Left lung (tissue), 10 donors: Measurements from ENCODE around the gene C1orf226. TPM values are rescaled to one million over a fixed set of nuclear protein-coding genes. Genes with fewer than 3 reads are reported as not detected.

ENCODE experiments used
- ATAC-seq: fragments of 200-7000 bp; cut with Tn5 transposase; one replicate; pipeline ENCODE4 v1.9.1; 2020; ENCODE audit warnings: moderate library complexity
- DNase-seq, 4 donors: peaks; one replicate each; pipeline ENCODE4 v3.0.0-alpha.2; 2013 to 2020
- H3K27ac ChIP-seq, 2 donors: fragments of 200-600 bp; sonication (generic) in 1 of 2; one replicate each; pipeline versions ENCODE4 v1.5.0 to v1.8.0; 2020 to 2021
- H3K27me3 ChIP-seq, 2 donors: fragments of 200-600 bp; sonication (generic) in 1 of 2; one replicate each; pipeline versions ENCODE4 v1.5.0 to v1.8.0; 2020 to 2021
- H3K36me3 ChIP-seq, 2 donors: fragments of 200-600 bp; sonication (generic) in 1 of 2; one replicate each; pipeline versions ENCODE4 v1.5.0 to v1.8.0; 2020 to 2021
- H3K4me1 ChIP-seq, 2 donors: fragments of 200-600 bp; one replicate each; pipeline ENCODE4 v1.8.0; 2021
- H3K4me3 ChIP-seq, 2 donors: fragments of 200-600 bp; sonication (generic) in 1 of 2; one replicate each; pipeline versions ENCODE4 v1.5.0 to v1.8.0; 2020 to 2021; ENCODE audit warnings: mild to moderate bottlenecking in 1 of 2
- H3K9me3 ChIP-seq, 2 donors: fragments of 200-600 bp; sonication (generic) in 1 of 2; one replicate each; pipeline versions ENCODE4 v1.5.0 to v1.8.0; 2020 to 2021
- intact Hi-C, 2 donors: fragments of 100-400 bp; cut with DNase I; formaldehyde crosslinking; loops; one replicate each; pipeline versions ENCODE4 v1.11.2 to v1.14.2; 2022
- polyA plus RNA-seq, 6 donors: library from polyadenylated mRNA; unstranded; fragments of 120-200 nt; gene quantifications; one replicate each; pipeline ENCODE4 v1.2.1, GENCODE V29; 2013; ENCODE audit not compliant: insufficient read length in 6 of 6
- total RNA-seq, 2 donors: library from RNA; stranded (reverse); fragmentation: NEBNext Ultra II Directional; extraction: Animal tissue kit (Norgen Biotek cat#: 25700); gene quantifications; one replicate each; pipeline ENCODE4 v1.2.1, GENCODE V29; 2021
- TF ChIP-seq, protein P1 (sequence below), 2 donors: fragments of 200-600 bp; sonication (generic) in 1 of 2; IDR thresholded peaks; one replicate each; pipeline versions ENCODE4 v1.5.0 to v1.8.0; 2021; ENCODE audit warnings: antibody characterized with exemption in 2 of 2
- donor health status: DM: no; HTN: yes; CAD: no.
- donor health status: DM: no; HTN: no; CAD: no.

Gene C1orf226
- total and polyA plus RNA-seq, 8 donors = 4.0 to 8.5 (median 5.0) TPM

DNA sequence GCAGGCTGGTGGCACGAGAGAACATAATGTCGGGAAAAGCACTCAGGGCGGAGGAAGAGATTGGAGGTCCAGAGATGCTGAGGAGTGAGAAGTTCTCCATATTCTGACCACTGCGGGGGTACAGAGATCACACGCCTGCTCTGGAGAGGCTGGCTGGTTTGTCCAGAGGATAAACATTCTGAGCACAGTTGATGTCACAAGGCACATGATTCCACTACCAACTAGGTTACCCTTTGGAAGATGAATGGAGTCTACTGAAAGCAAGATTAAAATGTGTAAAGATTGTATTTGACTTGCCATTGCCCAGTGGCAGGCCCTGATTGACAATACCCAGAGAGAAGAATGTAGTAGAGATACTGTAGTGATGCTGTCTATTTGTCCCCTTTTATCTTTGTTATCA is 4.8 kb upstream of the C1orf226 start, which contains the start of gene SPATA46:
Gene SPATA46 (minus strand): TSS at position 164 of the 400 bp plus-strand sequence. CDS start 64 bp downstream, at position 100.
- ATAC-seq (no peak), DNase-seq (no peak)
- intact Hi-C loops = no loop called here
- Histone ChIP-seq H3K36me3 (no peaks in the 10 kb centered on the region), H3K27me3 (no peaks in the 10 kb centered on the region), H3K4me1 (no peaks in the 10 kb centered on the region), H3K9me3 (no peaks in the 10 kb centered on the region), H3K4me3 (no peak within 1 kb of the TSS), H3K27ac (no peak within 1 kb of the TSS)
- TF ChIP-seq, protein P1, sequence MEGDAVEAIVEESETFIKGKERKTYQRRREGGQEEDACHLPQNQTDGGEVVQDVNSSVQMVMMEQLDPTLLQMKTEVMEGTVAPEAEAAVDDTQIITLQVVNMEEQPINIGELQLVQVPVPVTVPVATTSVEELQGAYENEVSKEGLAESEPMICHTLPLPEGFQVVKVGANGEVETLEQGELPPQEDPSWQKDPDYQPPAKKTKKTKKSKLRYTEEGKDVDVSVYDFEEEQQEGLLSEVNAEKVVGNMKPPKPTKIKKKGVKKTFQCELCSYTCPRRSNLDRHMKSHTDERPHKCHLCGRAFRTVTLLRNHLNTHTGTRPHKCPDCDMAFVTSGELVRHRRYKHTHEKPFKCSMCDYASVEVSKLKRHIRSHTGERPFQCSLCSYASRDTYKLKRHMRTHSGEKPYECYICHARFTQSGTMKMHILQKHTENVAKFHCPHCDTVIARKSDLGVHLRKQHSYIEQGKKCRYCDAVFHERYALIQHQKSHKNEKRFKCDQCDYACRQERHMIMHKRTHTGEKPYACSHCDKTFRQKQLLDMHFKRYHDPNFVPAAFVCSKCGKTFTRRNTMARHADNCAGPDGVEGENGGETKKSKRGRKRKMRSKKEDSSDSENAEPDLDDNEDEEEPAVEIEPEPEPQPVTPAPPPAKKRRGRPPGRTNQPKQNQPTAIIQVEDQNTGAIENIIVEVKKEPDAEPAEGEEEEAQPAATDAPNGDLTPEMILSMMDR (IDR thresholded peaks at IDR 0.05) = no peak

- ATAC-seq = no peak
- no peaks in the 10 kb centered on the region for H3K9me3 ChIP-seq
These were observed 1.3 kb upstream of the C1orf226 start for GRCh38 chr1:162380061-162380846.

GRCh38 chr1:162381941-162382750 is 618 bp downstream of the C1orf226 start:
- Histone ChIP-seq H3K36me3 (peaks cover 0 to 12% of the 10 kb centered on the region in 2 donors), H3K4me1 (no peaks in the 10 kb centered on the region), H3K9me3 (no peaks in the 10 kb centered on the region), H3K27ac (peak overlapping the region; percentile 53 to 78), H3K27me3 (no peaks in the 10 kb centered on the region), H3K4me3 (no peak overlapping the region)
- DNase-seq (no peak), ATAC-seq (peak; percentile 23)
- intact Hi-C loops = no loop called here
- TF ChIP-seq, protein P1 (IDR thresholded peaks at IDR 0.05) = no peak

More at GRCh38 chr1:162380061-162380846, 1.3 kb upstream of the C1orf226 start:
- H3K36me3 ChIP-seq = peaks cover 0 to 12% of the 10 kb centered on the region in 2 donors
- DNase-seq = no peak
- no peak overlapping the region for H3K4me3 ChIP-seq
- H3K27me3 ChIP-seq = no peaks in the 10 kb centered on the region
- H3K27ac ChIP-seq = no peak overlapping the region
- H3K4me1 ChIP-seq = no peaks in the 10 kb centered on the region
- intact Hi-C loops = no loop called here
- TF ChIP-seq, protein P1 (IDR thresholded peaks at IDR 0.05) = no peak

DNA sequence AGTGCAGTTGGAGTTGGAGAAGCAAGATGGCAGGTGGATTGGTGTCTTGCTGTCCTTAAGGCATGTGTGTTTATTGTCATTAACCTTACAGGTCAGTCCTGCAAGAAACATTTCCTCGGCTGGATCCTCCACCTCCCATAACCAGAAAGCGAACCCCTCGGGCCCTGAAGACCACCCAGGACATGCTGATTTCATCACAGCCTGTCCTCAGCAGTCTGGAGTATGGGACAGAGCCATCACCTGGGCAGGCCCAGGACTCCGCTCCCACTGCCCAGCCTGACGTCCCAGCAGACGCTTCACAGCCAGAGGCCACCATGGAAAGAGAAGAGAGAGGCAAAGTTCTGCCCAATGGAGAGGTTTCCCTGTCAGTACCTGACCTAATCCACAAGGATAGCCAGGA is 1.6 kb downstream of the C1orf226 start:
- TF ChIP-seq, protein P1 (IDR thresholded peaks at IDR 0.05) = no peak
- intact Hi-C loops = no loop called here
- ATAC-seq = no peak
- Histone ChIP-seq H3K36me3 (peaks cover 0 to 12% of the 10 kb centered on the region in 2 donors), H3K4me1 (no peaks in the 10 kb centered on the region), H3K27me3 (no peaks in the 10 kb centered on the region), H3K9me3 (no peaks in the 10 kb centered on the region), H3K4me3 (no peak overlapping the region), H3K27ac (no peak overlapping the region)
- DNase-seq = no peak

DNA sequence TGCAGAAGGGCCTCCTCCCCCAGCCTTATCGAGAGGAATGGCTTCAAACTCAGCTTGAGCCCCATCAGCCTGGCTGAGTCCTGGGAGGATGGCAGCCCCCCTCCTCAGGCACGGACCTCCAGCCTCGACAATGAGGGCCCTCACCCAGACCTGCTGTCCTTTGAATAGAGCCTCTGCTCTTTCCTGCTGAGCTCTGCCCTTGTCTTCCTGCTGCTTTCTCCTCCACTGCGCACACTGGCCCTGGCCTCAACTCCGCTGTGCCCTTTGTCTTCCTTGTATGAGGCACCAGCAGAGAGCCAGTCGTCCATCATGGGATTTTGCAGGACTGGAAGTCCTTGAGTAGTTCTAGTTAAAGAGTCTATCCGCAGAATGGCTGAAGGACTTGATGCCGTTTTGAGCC is 2.0 kb downstream of the C1orf226 start:
- no peak for ATAC-seq
- Histone ChIP-seq H3K4me3 (no peak overlapping the region), H3K27ac (no peak overlapping the region), H3K4me1 (no peaks in the 10 kb centered on the region), H3K9me3 (no peaks in the 10 kb centered on the region), H3K36me3 (peaks cover 0 to 12% of the 10 kb centered on the region in 2 donors), H3K27me3 (no peaks in the 10 kb centered on the region)
- TF ChIP-seq, protein P1 (IDR thresholded peaks at IDR 0.05) = no peak
- no peak for DNase-seq
- intact Hi-C loops = no loop called here
